SK-N-SH (cell line): Measurements from ENCODE around the gene TLCD2. TPM values are rescaled to one million over a fixed set of nuclear protein-coding genes. Genes with fewer than 3 reads are reported as not detected.

Experiments used
- CTCF ChIA-PET: fragments of 300-600, 350-600 bp; formaldehyde crosslinking; extraction: SDS; loops from one replicate; lab custom pipeline; 2021; lab: Yijun Ruan, JAX
- POLR2A ChIA-PET: fragments of 350-600 bp; sonication (Branson Sonifier 250); formaldehyde crosslinking; extraction: SDS; loops from one replicate; lab custom pipeline; 2020; ENCODE audit warnings: antibody characterized with exemption, inconsistent platforms; lab: Yijun Ruan, JAX
- DNase-seq: peaks from one replicate; pipeline ENCODE4 v3.0.0; 2012
- H2AFZ ChIP-seq: fragments of 200-600 bp; sonication (generic); 2 replicates; pipeline ENCODE4 v1.8.1; 2016; ENCODE audit warnings: antibody characterized with exemption, mild to moderate bottlenecking, low read depth
- H3F3A ChIP-seq: fragments of 200-600 bp; sonication (generic); replicated peaks from 2 replicates; pipeline ENCODE3; 2016; ENCODE audit warnings: antibody characterized with exemption, mild to moderate bottlenecking; ENCODE audit not compliant: insufficient read depth
- H3K27ac ChIP-seq, 2 experiments: fragments of 200-500 bp in 1 of 2; fragments of 200-600 bp in 1 of 2; sonication (Bioruptor generic) in 1 of 2; sonication (generic), shearing (Covaris generic) in 1 of 2; 2 replicates each; pipeline versions ENCODE4 v1.5.1 to v1.6.1; 2014 to 2016; ENCODE audit warnings: low read depth in 2 of 2, inconsistent platforms in 1 of 2, low read length in 1 of 2, mild to moderate bottlenecking in 1 of 2, mixed read lengths in 1 of 2
- H3K27me3 ChIP-seq: fragments of 200-600 bp; sonication (generic), shearing (Covaris generic); 2 replicates; pipeline ENCODE4 v1.6.1; 2016; ENCODE audit warnings: mixed run types; ENCODE audit not compliant: insufficient read depth
- H3K36me3 ChIP-seq, 2 experiments: fragments of 200-500 bp in 1 of 2; fragments of 200-600 bp in 1 of 2; sonication (Bioruptor generic) in 1 of 2; sonication (generic) in 1 of 2; replicated peaks in 1 of 2; 2 replicates each; pipeline versions ENCODE3 to v1.5.1; 2014 to 2016; ENCODE audit warnings: low read length in 1 of 2, mild to moderate bottlenecking in 1 of 2; ENCODE audit not compliant: insufficient read depth in 2 of 2, control insufficient read depth in 1 of 2
- H3K4me1 ChIP-seq, 2 experiments: fragments of 200-500 bp in 1 of 2; fragments of 200-600 bp in 1 of 2; sonication (Bioruptor generic) in 1 of 2; sonication (generic), shearing (Covaris generic) in 1 of 2; 2 replicates each; pipeline versions ENCODE4 v1.5.1 to v1.6.1; 2014 to 2016; ENCODE audit warnings: low read depth in 1 of 2, low read length in 1 of 2, mixed run types in 1 of 2; ENCODE audit not compliant: insufficient read depth in 2 of 2, control insufficient read depth in 1 of 2
- H3K4me2 ChIP-seq: fragments of 200-600 bp; sonication (generic), shearing (Covaris generic); 2 replicates; pipeline ENCODE4 v1.6.1; 2017; ENCODE audit warnings: mixed run types
- H3K4me3 ChIP-seq, 2 experiments: fragments of 200-500 bp in 1 of 2; fragments of 200-600 bp in 1 of 2; sonication (Bioruptor generic) in 1 of 2; sonication (generic), shearing (Covaris generic) in 1 of 2; 2 replicates each; pipeline versions ENCODE4 v1.5.1 to v1.8.1; 2014 to 2016; ENCODE audit warnings: low read depth in 2 of 2, inconsistent platforms in 1 of 2, low read length in 1 of 2, mild to moderate bottlenecking in 1 of 2, mixed read lengths in 1 of 2, moderate library complexity in 1 of 2
- H3K79me2 ChIP-seq: fragments of 200-600 bp; sonication (generic); 2 replicates; pipeline ENCODE4 v1.8.1; 2017; ENCODE audit warnings: mild to moderate bottlenecking; ENCODE audit not compliant: insufficient read depth
- H3K9ac ChIP-seq: fragments of 200-600 bp; sonication (generic); 2 replicates; pipeline ENCODE4 v1.6.1; 2017; ENCODE audit warnings: mixed run types
- H3K9me2 ChIP-seq: fragments of 200-600 bp; sonication (generic); 2 replicates; pipeline ENCODE4 v1.6.1; 2017; ENCODE audit warnings: mixed run types
- H3K9me3 ChIP-seq: fragments of 200-600 bp; sonication (generic); 2 replicates; pipeline ENCODE4 v1.6.1; 2017; ENCODE audit warnings: mixed run types, mild to moderate bottlenecking, moderate library complexity
- H4K20me1 ChIP-seq: fragments of 200-600 bp; sonication (generic); 2 replicates; pipeline ENCODE4 v1.6.1; 2017; ENCODE audit warnings: mild to moderate bottlenecking, mixed run types; ENCODE audit not compliant: insufficient read depth
- CHD2 ChIP-seq: fragments of 150-350 bp; IDR thresholded peaks from 2 replicates; pipeline ENCODE4 v1.6.1; 2018; ENCODE audit warnings: low read length; ENCODE audit not compliant: partially characterized antibody
- EZH2phosphoT487 ChIP-seq: fragments of 200-600 bp; sonication (generic); IDR thresholded peaks from 2 replicates; pipeline ENCODE4 v1.6.1; 2017; ENCODE audit warnings: low read depth, mixed run types, mild to moderate bottlenecking, antibody characterized with exemption, moderate library complexity, borderline replicate concordance
- FOXJ3 ChIP-seq: sonication (generic); formaldehyde crosslinking; IDR thresholded peaks from 2 replicates; pipeline ENCODE4 v1.5.1; 2020; ENCODE audit warnings: mild to moderate bottlenecking, missing genetic modification reagents
- FOXM1 ChIP-seq: IDR thresholded peaks from 2 replicates; pipeline ENCODE4 v1.4.0; 2012; ENCODE audit warnings: low read depth, mild to moderate bottlenecking
- GATA2 ChIP-seq: sonication (generic); formaldehyde crosslinking; IDR thresholded peaks from 2 replicates; pipeline ENCODE4 v1.5.0; 2020; ENCODE audit warnings: mild to moderate bottlenecking, missing genetic modification reagents
- IRF3 ChIP-seq: fragments of 150-350 bp; IDR thresholded peaks from 2 replicates; pipeline ENCODE4 v1.6.1; 2016; ENCODE audit warnings: mild to moderate bottlenecking, low read depth, low read length
- JUND ChIP-seq: IDR thresholded peaks from 2 replicates; pipeline ENCODE4 v1.4.0; 2012
- MEF2A ChIP-seq: IDR thresholded peaks from 2 replicates; pipeline ENCODE4 v1.4.0; 2012; ENCODE audit warnings: low read depth, borderline replicate concordance
- MXI1 ChIP-seq: IDR thresholded peaks from 2 replicates; pipeline ENCODE4 v1.6.1; 2012; ENCODE audit warnings: mild to moderate bottlenecking, low read depth, low read length, improper control_type of control experiment
- RAD21 ChIP-seq: IDR thresholded peaks from 2 replicates; pipeline ENCODE4 v1.6.1; 2012; ENCODE audit warnings: mild to moderate bottlenecking, low read length
- RCOR1 ChIP-seq: fragments of 150-350 bp; IDR thresholded peaks from 2 replicates; pipeline ENCODE4 v1.6.1; 2017; ENCODE audit warnings: antibody characterized with exemption, low read length
- REST ChIP-seq: IDR thresholded peaks from 2 replicates; pipeline ENCODE4 v1.6.1; 2012; ENCODE audit warnings: mild to moderate bottlenecking, low read depth, low read length, moderate library complexity
- RXRA ChIP-seq: IDR thresholded peaks from 2 replicates; pipeline ENCODE4 v1.4.0; 2012; ENCODE audit warnings: low read depth, mild to moderate bottlenecking, borderline replicate concordance
- SMC3 ChIP-seq: IDR thresholded peaks from 2 replicates; pipeline ENCODE4 v1.6.1; 2012; ENCODE audit warnings: low read depth, low read length, improper control_type of control experiment
- TCF12 ChIP-seq: IDR thresholded peaks from 2 replicates; pipeline ENCODE4 v1.4.0; 2012
- TEAD4 ChIP-seq: IDR thresholded peaks from 2 replicates; pipeline ENCODE4 v1.4.0; 2012; ENCODE audit warnings: mild to moderate bottlenecking, borderline replicate concordance; ENCODE audit not compliant: insufficient read depth
- YY1 ChIP-seq: IDR thresholded peaks from 2 replicates; pipeline ENCODE4 v1.4.0; 2012; ENCODE audit warnings: low read depth, mild to moderate bottlenecking
- WGBS: methylation state at CpG from one replicate; pipeline ENCODE4 v1.1.6; 2017; ENCODE audit warnings: low lambda C conversion rate; 5-methylcytosine and 5-hydroxymethylcytosine counted together
- polyA plus RNA-seq, 3 experiments: library from polyadenylated mRNA; depleted of rRNA; stranded (reverse); fragments of >200 nt; gene quantifications; 2 replicates each; pipeline ENCODE4 v1.2.3, GENCODE V29; 2012
- TF ChIP-seq, protein P1 (sequence below): IDR thresholded peaks from 2 replicates; pipeline ENCODE4 v1.4.0; 2012; ENCODE audit warnings: low read depth
- TF ChIP-seq, protein P2 (sequence below): fragments of 200-600 bp; sonication (generic); IDR thresholded peaks from 2 replicates; pipeline ENCODE4 v1.6.1; 2017; ENCODE audit warnings: antibody characterized with exemption, mild to moderate bottlenecking, moderate library complexity

Gene TLCD2
- polyA plus RNA-seq, 1 of the 3 experiments (the other 2 are of a cell fraction) = 1.3 TPM

DNA sequence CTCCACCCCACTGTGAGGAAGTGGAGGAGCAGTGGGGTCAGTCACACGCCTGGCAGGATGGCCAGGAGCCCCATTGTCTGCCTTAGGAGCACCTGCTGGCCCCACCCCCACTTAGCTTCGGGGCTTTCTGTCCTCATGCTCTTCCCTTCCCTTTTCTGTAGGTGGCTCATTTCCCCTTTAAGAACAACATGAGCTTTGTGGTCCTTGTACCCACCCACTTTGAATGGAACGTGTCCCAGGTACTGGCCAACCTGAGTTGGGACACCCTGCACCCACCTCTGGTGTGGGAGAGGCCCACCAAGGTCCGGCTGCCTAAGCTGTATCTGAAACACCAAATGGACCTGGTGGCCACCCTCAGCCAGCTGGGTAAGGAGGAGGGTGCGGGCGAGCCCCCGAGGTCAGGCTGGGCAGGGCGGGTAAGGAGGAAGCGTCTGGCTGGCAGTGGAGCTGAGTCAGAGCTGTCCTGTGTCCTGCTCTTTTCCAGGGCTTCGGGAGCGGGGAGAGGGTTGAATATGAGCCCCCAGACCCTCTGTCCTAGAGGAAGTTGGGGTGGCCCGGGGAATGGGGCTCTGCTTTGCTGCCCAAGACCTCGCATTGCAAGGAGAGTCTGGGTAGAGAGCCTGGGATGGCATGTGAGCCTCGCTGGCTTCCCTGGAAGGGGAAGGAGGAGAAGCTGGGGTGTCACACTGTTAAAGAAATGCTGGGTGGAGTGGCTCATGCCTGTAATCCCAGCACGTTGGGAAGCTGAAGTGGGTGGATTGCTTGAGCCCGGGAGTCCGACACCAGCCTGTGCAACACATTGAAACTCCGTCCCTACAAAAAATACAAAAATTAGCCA lies 42.5 kb upstream of the TLCD2 start:
- CTCF ChIA-PET = interaction anchor here (1.5 to 1.6 kb wide), 2 partner anchors 10 to 32 kb away, joined by 6 to 7 read pairs; partner anchors contain the start of gene SERPINF1
- WGBS = 59% methylated on average over 18 of the region's 18 CpGs
- TF ChIP-seq, protein P1, sequence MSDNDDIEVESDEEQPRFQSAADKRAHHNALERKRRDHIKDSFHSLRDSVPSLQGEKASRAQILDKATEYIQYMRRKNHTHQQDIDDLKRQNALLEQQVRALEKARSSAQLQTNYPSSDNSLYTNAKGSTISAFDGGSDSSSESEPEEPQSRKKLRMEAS = no peak
- no peak for TF ChIP-seq FOXM1
- no peak for TF ChIP-seq RCOR1
- TF ChIP-seq RAD21 = no peak
- TF ChIP-seq, all 33 proteins: peak for 0

DNA sequence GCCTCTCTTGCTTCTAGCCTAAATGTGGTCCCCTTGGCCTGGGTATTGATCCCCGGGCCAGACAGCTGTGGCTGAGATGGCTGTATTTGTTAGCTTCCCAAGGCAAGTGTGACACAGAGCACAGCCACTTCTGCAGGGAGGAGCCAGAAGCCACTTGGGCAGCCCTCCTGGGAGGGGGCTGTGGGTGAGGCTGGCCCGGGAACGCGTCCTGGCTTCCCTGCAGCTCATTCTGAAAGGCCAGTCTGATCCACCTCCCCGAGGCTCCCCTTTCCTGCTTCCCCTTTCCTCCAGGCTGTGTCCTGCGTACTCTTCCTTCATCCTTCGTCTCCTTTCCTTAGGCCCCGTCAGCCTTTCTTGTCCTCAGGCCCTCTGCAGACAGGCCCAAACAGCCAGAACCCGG lies 40.5 kb upstream of the TLCD2 start:
- Histone ChIP-seq H3K4me1 (peaks cover 0 to 9% of the 10 kb centered on the region in 2 experiments; a peak in 1 of 4 replicates), H4K20me1 (no peaks in the 10 kb centered on the region), H3K4me2 (no peak overlapping the region), H3K27me3 (no peaks in the 10 kb centered on the region), H3K9me2 (no peaks in the 10 kb centered on the region), H3K4me3 (no peak overlapping the region), H3F3A (no peaks in the 10 kb centered on the region), H3K79me2 (no peaks in the 10 kb centered on the region), H3K9me3 (no peaks in the 10 kb centered on the region), H3K27ac (no peak overlapping the region), H2AFZ (no peak overlapping the region), H3K36me3 (no peaks in the 10 kb centered on the region), H3K9ac (no peak overlapping the region)
- TF ChIP-seq TEAD4 (no peak), SMC3 (no peak), MXI1 (no peak), CHD2 (no peak), MEF2A (no peak), GATA2 (CRISPR knock-in tag) (no peak), JUND (no peak), YY1 (no peak), EZH2phosphoT487 (no peak), IRF3 (no peak), RAD21 (no peak), RCOR1 (no peak), REST (no peak), FOXM1 (no peak), FOXJ3 (no peak), TCF12 (no peak), RXRA (no peak)
- TF ChIP-seq, protein P1 = no peak
- TF ChIP-seq, protein P2, sequence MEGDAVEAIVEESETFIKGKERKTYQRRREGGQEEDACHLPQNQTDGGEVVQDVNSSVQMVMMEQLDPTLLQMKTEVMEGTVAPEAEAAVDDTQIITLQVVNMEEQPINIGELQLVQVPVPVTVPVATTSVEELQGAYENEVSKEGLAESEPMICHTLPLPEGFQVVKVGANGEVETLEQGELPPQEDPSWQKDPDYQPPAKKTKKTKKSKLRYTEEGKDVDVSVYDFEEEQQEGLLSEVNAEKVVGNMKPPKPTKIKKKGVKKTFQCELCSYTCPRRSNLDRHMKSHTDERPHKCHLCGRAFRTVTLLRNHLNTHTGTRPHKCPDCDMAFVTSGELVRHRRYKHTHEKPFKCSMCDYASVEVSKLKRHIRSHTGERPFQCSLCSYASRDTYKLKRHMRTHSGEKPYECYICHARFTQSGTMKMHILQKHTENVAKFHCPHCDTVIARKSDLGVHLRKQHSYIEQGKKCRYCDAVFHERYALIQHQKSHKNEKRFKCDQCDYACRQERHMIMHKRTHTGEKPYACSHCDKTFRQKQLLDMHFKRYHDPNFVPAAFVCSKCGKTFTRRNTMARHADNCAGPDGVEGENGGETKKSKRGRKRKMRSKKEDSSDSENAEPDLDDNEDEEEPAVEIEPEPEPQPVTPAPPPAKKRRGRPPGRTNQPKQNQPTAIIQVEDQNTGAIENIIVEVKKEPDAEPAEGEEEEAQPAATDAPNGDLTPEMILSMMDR = no peak
- 84% methylated on average over 6 of the region's 9 CpGs for WGBS
- ChIA-PET CTCF (interaction anchor here (0.9 kb wide), 1 partner anchor 29 kb away, joined by 3 read pairs; no protein-coding TSS in a partner anchor), POLR2A (interaction anchor here (0.7 kb wide), 1 partner anchor 11 kb away, joined by 3 read pairs; the partner anchor contains the start of gene SERPINF1)
- DNase-seq = no peak

More for the DNA sequence above, 42.5 kb upstream of the TLCD2 start:
- DNase-seq = no peak
- Histone ChIP-seq H3K36me3 (no peaks in the 10 kb centered on the region), H3K4me3 (no peak overlapping the region), H3K79me2 (no peaks in the 10 kb centered on the region), H3K4me1 (peaks cover 0 to 14% of the 10 kb centered on the region in 2 experiments; a peak in 1 of 4 replicates), H3K4me2 (peak overlapping the region; percentile 24; the same call in 1 of the 2 replicates), H2AFZ (0 out of 2 replicates have a peak overlapping the region, but pooled peaks have one; percentile 56), H3K9me3 (no peaks in the 10 kb centered on the region), H3K9ac (no peak overlapping the region), H4K20me1 (no peaks in the 10 kb centered on the region), H3K27me3 (no peaks in the 10 kb centered on the region), H3F3A (no peaks in the 10 kb centered on the region), H3K27ac (no peak overlapping the region), H3K9me2 (no peaks in the 10 kb centered on the region)
- POLR2A ChIA-PET = interaction anchor here (0.6 kb wide), 1 partner anchor 10 kb away, joined by 3 read pairs; no protein-coding TSS in a partner anchor
